NCI-H2029 (cell line): ENCODE results near the gene PXK.

Experiments
- DNase-seq: peaks from one replicate; lab custom pipeline; 2025; lab: John Stamatoyannopoulos, UW

The PXK gene

DNA sequence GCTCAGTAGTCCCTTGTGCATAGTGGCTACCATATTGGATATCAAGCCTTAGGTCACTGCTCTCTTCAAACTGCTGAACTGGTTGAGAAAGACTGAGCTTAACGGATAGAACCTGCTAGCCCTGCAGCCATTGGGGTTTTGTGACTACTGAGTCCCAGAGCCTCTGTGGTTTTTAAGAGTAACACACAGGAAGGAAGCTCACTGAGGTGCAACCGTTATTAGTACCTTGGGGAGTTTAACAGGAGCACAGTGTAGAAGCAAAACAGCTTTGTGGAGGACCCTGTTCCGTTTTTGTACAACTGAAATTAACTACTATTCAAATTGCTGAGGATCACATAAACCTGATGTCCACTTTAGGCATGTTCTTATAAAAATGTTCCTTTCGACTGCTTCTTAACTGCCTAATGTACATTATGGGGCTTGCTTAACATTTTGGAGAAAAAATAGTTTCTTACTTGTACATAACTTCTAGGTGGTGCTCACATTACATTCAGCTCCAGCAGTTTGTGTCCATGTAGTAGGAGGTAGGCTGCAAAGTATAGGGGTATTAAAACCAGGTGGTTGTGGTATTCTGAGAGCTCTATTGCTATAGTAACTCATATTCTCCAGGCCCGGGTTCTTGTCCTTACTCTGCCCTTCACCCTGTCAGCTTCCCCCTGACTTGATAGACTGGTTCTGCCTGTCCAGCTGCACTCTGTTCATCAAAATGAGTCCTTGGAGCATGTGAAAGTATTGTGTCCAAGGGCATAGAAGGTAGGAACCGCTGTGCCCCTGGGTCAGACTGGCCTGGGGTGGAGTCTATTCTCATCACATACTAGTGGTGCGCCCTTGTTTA lies 17.3 kb downstream of the PXK start:
- no peak for DNase-seq

DNA sequence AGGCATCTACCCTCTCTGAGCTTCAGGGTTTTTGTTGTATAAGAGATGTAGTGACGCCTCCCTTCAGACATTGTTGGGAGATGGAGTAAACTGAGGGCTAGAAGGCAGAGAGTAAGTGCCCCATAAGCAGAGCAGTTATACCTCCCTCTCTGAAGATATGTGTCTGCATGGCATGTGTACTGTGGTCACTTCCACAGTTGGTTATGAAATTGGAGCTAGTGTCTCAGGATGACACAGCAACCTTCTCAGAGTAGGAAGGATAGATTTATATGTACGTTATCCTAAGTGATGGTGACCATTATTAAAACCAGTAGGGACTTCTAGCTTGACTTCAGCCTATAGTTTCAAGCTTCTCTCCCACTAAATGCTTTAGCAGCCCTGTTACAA lies 17.9 kb downstream of the PXK start:
- no peak for DNase-seq

DNA sequence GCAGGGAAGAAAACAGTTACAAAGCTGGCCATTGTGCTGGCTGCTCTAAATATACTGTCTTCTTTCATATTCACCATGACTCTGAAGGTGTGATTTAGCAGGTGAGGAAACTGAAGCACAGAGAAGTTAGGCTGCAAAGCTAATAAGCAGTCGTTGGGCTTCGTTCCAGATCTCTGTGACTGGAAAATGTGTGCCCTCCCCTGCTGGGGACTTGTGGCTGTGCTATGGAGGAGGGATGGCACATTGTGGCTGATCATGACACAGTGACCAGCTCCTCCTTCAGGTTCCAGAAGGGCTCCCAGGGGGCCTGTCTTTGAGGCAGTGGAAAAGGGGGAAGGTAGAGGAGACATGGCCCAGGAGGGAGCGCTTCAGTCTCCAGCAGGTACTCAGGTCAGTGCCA lies 19.2 kb downstream of the PXK start:
- DNase-seq: no peak

DNA sequence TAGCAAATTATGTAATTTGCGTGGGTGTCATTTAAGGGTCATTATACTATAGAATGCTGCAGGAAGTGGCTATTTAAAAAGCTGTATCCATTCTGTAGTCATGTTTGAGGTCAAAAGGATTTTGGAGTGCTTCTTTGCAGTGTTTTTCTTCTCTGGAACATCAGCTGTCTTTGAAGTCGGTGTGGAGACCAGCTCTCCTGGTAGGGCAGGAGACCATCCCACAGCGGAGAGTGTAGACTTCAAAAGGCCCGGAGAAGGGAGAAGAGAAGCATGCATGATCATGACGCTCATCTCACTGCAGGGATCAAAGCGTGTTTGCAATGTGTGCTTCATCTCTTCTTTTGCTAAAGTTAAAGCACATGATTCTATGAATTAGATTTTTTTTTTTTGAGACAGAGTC lies 19.9 kb downstream of the PXK start:
- no peak for DNase-seq

- DNase-seq: no peak
Measured at GRCh38 chr3:58353722-58354553, 21.2 kb downstream of the PXK start.

DNA sequence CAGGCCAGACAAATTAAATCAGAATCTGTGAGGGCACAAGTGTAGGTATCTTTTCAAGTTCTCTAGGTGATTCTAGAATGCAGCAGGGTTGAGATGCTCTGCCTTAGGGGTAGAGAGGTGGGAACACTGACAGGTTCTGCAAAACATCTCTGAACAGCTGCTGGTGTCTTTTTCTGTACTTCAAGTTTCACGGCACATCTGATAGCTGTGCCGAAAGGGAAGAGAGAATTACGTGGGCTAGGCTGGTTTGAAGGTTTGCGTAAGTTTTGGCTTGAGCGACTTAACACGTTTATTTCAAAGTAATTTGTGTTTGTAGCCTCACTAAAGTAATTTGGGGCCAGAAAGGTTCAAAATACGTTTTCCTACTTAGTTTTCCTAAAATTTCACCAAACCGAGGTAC lies 22.5 kb downstream of the PXK start:
- DNase-seq: no peak

DNA sequence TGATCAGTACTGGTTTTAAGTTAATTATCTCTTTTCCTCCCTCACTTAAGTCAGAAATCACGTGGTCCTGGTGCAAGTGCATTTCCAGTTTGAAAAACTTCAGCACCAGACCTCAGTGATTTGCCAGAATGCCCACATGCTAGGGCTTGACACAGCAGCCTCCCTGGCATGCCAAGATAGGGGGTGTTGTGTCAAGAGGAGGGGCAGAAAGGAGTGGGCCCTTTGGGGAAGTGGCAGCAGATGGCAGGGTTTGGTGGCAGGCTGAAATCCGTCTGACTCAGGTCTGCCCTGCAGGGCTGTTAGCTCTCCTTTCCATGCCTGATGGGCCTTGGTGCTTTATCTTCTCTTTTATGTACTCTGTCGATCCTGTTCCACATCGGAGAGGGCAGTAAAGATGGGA lies 23.4 kb downstream of the PXK start:
- no peak for DNase-seq

DNA sequence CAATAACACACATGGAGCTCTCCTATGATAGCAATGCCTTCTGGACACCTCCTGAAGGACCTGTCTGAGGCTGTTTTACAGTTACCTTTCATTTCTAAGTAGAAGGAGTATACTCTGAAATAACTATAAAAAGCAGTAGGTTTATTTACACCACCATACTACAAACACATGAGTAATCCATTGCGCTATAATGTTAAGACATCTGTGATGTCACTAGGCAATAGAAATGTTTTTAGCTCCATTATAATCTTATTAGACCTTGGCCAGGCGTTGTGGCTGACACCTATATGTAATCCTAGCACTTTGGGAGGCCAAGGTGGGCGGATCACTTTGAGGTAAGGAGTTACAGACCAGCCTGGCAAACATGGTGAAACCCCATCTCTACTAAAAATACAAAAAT lies 24.7 kb downstream of the PXK start:
- no peak for DNase-seq

GRCh38 chr3:58358092-58358491 lies 25.4 kb downstream of the PXK start:
- DNase-seq: no peak

- DNase-seq: no peak
Measured at GRCh38 chr3:58358808-58359207, 26.1 kb downstream of the PXK start.

DNA sequence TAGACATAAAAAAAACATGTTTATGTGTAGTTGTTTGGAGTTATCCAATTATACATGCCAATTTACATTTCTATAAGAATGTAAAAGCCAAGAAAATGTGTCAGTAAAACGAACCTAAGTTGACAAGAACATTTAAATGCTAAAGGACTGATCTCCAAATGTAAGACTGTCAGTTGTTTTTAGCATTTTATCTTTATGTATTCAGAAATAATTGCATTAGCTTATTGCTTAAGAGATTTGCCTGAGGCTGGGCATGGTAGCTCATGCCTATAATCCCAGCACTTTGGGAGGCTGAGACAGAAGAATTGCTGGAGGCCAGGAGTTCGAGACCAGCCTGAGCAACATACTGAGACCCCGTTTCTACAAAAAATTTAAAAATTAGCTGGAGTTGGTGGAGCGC lies 26.9 kb downstream of the PXK start:
- DNase-seq: no peak

- no peak for DNase-seq
Measured at GRCh38 chr3:58361866-58362265, 29.2 kb downstream of the PXK start.

DNA sequence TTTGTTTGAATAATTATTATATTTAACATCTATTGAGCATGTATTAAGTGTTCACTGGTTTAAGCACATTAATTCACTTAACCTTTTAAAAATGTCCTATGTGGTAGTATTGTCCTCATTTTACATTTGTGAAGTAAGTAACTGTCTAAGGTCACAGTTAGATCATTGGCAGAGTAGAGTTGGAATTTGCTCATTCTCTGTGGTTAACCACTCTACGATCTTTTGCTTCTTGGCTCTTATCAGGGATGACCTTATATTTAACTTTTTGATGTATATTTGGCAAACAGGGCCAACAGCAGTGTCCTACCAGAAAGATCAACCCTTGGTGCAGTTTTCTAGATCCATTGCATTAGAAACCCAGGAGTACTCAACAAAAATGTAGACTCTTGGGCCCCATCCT lies 34.0 kb downstream of the PXK start:
- no peak for DNase-seq

- no peak for DNase-seq
Measured at GRCh38 chr3:58369038-58369437, 36.3 kb downstream of the PXK start.

DNA sequence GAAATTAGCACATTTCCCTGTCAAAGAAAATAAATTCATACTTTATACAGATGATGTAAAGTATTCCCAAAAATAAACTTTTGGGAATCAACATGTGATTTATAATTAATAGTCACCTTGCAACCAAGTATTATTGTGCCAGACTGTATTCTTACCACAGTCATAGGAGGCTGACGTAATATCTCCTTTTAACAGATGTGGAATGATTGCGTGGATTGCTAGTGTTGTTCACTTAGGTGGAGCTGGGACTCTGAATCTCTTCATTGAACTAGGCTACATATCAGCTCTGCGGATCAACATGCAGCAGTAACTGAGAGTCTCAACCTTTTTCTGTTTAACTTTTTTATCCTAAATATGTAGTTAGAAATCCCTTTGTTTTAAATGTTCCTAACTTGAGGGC lies 37.2 kb downstream of the PXK start:
- no peak for DNase-seq

DNA sequence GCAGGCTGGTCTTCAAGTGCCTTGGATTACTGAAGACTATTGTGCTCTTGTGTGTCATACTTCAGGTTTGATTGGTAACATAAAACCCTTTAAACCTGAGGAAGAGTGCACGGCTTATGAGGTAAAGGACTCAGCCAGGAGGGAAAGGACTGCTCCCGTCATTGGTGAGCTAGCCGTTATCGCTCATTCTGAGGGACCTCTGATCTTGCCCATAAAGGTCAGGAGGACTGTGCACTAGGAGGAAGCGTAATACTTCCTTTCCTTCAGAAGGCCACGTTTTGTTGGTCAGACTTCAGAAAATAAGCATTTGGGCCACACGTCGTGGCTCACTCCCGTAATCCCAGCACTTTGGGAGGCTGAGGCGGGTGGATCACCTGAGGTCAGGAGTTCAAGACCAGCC lies 37.7 kb downstream of the PXK start:
- DNase-seq: no peak

- DNase-seq: no peak
Measured at GRCh38 chr3:58371754-58372153, 39.1 kb downstream of the PXK start.

DNA sequence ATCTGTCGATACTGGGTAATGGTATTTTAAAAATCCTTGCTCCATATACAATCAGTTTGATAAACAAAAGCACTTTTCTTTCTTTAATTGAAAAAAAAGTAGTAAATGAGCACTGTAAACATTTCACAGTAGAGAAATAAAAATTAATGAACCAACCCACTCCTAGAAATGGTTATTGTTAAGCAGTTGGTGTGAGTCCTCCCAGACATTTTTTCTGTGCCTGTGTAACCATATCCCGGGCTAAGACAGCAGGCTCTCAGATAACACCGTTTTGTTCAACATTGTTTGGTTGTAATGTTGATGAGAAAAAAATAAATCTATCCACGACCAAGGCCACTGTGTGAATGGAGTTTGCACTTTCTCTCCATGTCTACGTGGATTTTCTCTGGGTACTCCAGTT lies 42.6 kb downstream of the PXK start:
- no peak for DNase-seq

GRCh38 chr3:58377168-58377567 lies 44.5 kb downstream of the PXK start:
- no peak for DNase-seq

- no peak for DNase-seq
Measured at GRCh38 chr3:58377750-58378149, 45.1 kb downstream of the PXK start.

DNA sequence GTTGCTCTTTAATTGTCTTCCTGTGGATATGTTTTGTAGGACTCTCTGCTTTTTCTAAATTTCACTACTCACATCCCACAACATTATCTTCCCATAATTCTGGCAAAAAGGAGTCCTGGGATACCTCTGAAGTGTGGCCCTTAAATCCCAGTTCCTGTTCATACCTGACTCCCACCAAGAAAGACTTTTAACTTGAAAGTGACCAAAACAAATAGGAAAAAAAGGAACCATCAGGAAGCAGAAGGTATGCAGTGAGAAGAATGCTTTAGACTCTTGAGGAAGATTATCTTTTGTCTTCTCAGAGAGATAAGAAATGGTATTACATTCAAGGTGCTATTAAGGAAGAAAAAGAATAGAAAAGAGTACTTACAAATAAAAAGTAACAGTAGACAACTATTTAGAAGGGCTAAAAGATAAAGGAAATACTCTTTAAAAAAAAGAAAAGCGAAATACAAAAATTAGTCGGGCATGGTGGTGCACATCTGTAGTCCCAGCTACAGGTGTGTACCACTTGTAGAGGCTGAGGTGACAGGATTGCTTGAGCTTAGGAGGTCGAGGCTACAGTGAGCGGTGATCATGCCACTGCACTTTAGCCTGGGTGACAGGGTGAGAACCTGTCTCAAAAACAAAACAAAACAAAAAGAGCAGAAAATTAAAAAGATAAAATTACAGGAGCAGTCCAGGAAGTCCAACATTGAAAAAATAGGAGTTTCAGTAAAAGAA lies 46.8 kb downstream of the PXK start:
- no peak for DNase-seq

- no peak for DNase-seq
Measured at GRCh38 chr3:58383476-58383875, 50.8 kb downstream of the PXK start.

DNA sequence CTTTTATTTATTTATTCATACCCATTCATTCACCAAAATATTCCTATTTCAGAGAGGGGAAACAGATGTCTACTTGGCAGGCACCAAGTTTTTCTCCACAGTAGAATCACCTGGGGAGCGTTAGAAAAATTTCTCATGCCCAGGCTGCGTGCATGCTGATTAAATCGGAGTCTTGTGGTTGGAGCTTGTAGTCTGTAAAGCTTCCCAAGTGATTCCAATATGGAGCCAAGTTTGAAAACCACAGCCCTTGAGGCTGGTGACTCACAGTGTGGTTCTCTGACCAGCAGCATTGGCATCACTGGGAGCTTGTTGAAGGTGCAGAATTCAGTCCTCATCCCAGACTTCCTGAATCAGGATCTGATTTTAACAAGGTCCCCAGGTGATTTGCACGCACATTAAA lies 51.2 kb downstream of the PXK start:
- DNase-seq: no peak
